ENCODE data around the gene CDC37. TPM values are rescaled to one million over a fixed set of nuclear protein-coding genes. Genes with fewer than 3 reads are reported as not detected.

Gene CDC37
- total and polyA plus RNA-seq, 7 donors, result 106 to 294 (median 129) TPM

DNA sequence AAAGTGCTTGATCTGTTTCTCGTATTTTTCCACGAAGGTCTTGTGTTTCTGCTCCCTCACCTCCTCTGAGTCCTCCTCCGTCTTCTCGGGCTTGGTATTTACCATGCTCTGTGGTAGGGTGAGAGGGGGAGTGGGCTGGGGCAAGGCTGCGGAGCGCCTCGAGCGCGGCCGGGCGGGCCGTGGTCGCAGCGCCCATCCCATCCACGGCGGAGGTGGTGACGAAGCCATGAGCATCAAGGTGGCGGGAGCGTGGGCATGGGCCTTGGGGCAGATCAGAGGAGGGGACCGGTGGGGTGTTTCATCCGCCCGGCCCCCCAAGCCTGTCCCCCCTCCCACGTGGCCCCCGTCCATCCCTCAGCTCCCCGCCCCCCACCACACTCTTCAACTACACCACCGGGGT, 7.9 kb downstream of the CDC37 start:
- Histone ChIP-seq H3K36me3 (peaks cover 36 to 56% (median 44%) of the 10 kb centered on the region in 4 donors), H3K27me3 (no peaks in the 10 kb centered on the region), H3K9me3 (no peaks in the 10 kb centered on the region), H3K4me3 (no peak overlapping the region), H3K27ac (no peak overlapping the region), H3K4me1 (peaks cover 0 to 13% (median 1%) of the 10 kb centered on the region in 4 donors)
- DNase-seq, result no peak
- no peak for TF ChIP-seq POLR2AphosphoS5 (IDR thresholded peaks at IDR 0.05)
- TF ChIP-seq, protein P1, sequence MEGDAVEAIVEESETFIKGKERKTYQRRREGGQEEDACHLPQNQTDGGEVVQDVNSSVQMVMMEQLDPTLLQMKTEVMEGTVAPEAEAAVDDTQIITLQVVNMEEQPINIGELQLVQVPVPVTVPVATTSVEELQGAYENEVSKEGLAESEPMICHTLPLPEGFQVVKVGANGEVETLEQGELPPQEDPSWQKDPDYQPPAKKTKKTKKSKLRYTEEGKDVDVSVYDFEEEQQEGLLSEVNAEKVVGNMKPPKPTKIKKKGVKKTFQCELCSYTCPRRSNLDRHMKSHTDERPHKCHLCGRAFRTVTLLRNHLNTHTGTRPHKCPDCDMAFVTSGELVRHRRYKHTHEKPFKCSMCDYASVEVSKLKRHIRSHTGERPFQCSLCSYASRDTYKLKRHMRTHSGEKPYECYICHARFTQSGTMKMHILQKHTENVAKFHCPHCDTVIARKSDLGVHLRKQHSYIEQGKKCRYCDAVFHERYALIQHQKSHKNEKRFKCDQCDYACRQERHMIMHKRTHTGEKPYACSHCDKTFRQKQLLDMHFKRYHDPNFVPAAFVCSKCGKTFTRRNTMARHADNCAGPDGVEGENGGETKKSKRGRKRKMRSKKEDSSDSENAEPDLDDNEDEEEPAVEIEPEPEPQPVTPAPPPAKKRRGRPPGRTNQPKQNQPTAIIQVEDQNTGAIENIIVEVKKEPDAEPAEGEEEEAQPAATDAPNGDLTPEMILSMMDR (IDR thresholded peaks at IDR 0.05), result no peak
- no peak for TF ChIP-seq POLR2A (IDR thresholded peaks at IDR 0.05)
- no peak for TF ChIP-seq EP300 (IDR thresholded peaks at IDR 0.05)
- 94 to 96% methylated on average over 26 of the region's 26 CpGs for WGBS, 2 donors
- intact Hi-C loops (cut with DNase I), result no loop called here

DNA sequence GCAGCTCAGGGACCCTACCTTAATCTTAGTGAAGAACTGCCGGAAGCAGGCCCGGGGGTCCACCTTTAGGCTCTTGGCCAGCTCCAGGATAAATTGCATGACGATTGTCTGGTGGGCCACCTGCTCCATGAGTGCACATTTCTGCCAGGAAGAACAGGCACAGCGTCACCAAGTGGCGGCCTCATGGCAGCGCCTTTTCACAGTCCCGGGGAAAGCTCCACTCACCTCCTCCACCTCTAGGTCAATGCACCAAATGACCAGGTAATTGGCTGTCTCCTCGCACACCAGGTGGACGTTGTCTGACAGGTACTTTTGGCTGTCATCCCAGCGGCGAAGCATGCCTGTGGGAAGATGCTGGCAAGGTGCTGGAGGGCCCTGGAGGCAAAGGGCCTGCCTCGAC, 8.3 kb downstream of the CDC37 start:
- 89 to 94% methylated on average over 12 of the region's 12 CpGs for WGBS, 2 donors
- H3K27ac ChIP-seq, result no peak overlapping the region
- no peak overlapping the region for H3K4me3 ChIP-seq
- H3K9me3 ChIP-seq, result no peaks in the 10 kb centered on the region
- intact Hi-C loops (cut with DNase I), result no loop called here
- TF ChIP-seq EP300 (IDR thresholded peaks at IDR 0.05), result no peak
- TF ChIP-seq POLR2AphosphoS5 (IDR thresholded peaks at IDR 0.05), result no peak
- TF ChIP-seq, protein P1 (IDR thresholded peaks at IDR 0.05), result no peak
- peaks cover 0 to 8% (median 0%) of the 10 kb centered on the region in 4 donors for H3K4me1 ChIP-seq
- H3K36me3 ChIP-seq, result peaks cover 36 to 56% (median 44%) of the 10 kb centered on the region in 4 donors
- H3K27me3 ChIP-seq, result no peaks in the 10 kb centered on the region
- no peak for DNase-seq

DNA sequence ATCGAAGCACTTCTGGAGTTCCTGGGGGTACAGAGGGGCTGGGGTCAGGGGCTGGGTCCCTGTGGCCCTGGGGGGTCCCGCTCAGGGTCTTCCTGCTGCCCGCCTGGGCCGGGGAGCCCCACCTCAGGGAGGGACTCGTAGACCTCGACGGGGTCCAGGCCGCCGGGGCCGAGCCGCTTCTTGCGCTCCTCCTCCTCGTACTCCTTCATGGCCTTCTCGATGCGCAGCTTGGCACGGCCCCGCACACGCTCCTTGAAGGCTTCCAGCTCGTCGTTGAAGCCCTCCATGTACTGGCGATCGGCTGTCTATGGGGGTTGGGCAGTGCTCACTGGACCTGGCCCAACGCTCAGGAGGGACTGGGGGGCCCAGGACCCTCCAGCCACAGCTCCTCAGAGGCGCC, 10.2 kb downstream of the CDC37 start:
- 94 to 95% methylated on average over 24 of the region's 24 CpGs for WGBS, 2 donors
- TF ChIP-seq, protein P1 (IDR thresholded peaks at IDR 0.05), result no peak
- no peak for TF ChIP-seq EP300 (IDR thresholded peaks at IDR 0.05)
- no peak for TF ChIP-seq POLR2A (IDR thresholded peaks at IDR 0.05)
- TF ChIP-seq POLR2AphosphoS5 (IDR thresholded peaks at IDR 0.05), result no peak
- no peak for DNase-seq
- intact Hi-C loops (cut with DNase I), result no loop called here
- Histone ChIP-seq H3K36me3 (peaks cover 36 to 56% (median 44%) of the 10 kb centered on the region in 4 donors), H3K4me1 (peaks cover 0 to 4% (median 4%) of the 10 kb centered on the region in 4 donors), H3K4me3 (no peak overlapping the region), H3K27ac (no peak overlapping the region), H3K9me3 (no peaks in the 10 kb centered on the region), H3K27me3 (no peaks in the 10 kb centered on the region)

DNA sequence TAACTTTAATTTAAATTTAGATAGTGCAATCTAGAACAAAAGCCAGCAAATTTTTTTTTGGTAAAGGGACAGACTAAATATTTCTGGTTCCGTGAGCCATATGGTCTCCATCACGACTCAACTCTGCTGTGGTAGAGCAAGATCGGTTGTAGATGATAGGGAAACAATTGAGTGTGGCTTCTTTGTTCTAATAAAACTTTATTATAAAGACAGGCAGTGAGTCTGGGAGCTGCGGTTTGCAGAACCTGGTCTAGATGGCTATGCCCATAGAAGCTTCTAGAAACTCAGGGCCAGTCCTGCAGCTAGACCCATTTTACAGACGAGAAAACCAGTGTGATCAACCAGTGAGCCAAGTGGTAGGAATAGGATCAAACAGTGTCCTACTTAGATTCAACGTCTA, 11.2 kb downstream of the CDC37 start:
- Histone ChIP-seq H3K27ac (no peak overlapping the region), H3K4me1 (peaks cover 0 to 4% (median 4%) of the 10 kb centered on the region in 4 donors), H3K36me3 (peaks cover 36 to 56% (median 44%) of the 10 kb centered on the region in 4 donors), H3K4me3 (no peak overlapping the region), H3K9me3 (no peaks in the 10 kb centered on the region), H3K27me3 (no peaks in the 10 kb centered on the region)
- DNase-seq, result no peak
- intact Hi-C loops (cut with DNase I), result no loop called here
- WGBS, 2 donors, result 88% methylated on average over 6 of the region's 6 CpGs
- no peak for TF ChIP-seq POLR2AphosphoS5 (IDR thresholded peaks at IDR 0.05)
- TF ChIP-seq EP300 (IDR thresholded peaks at IDR 0.05), result no peak
- no peak for TF ChIP-seq POLR2A (IDR thresholded peaks at IDR 0.05)
- TF ChIP-seq, protein P1 (IDR thresholded peaks at IDR 0.05), result no peak

Measured in sigmoid colon (tissue), 7 donors.